ENCODE data around the gene FUCA2. TPM values are rescaled to one million over a fixed set of nuclear protein-coding genes. Genes with fewer than 3 reads are reported as not detected.

Gene FUCA2
- total RNA-seq, 1 experiment from 2014 or later = 15.3 TPM

GRCh38 chr6:143498428-143498827, 13.1 kb downstream of the FUCA2 start:
- no peak overlapping the region for H3K27ac ChIP-seq (ENCODE audit: low read depth, low read length, poor library complexity, severe bottlenecking)
- no peaks in the 10 kb centered on the region for H3K36me3 ChIP-seq (ENCODE audit: insufficient read depth, low read length, poor library complexity, severe bottlenecking)
- POLR2A ChIA-PET (ENCODE audit: low non-redundant PET) = no interaction called here

GRCh38 chr6:143496974-143497373, 14.5 kb downstream of the FUCA2 start:
- no peak for DNase-seq (ENCODE audit: low spot score)
- no peaks in the 10 kb centered on the region for H3K27me3 ChIP-seq (replicated peaks; ENCODE audit: insufficient read depth, low read depth, low read length, poor library complexity)
- BruUV-seq (replicated peaks) = no TSS peak
- TF ChIP-seq, protein P1, sequence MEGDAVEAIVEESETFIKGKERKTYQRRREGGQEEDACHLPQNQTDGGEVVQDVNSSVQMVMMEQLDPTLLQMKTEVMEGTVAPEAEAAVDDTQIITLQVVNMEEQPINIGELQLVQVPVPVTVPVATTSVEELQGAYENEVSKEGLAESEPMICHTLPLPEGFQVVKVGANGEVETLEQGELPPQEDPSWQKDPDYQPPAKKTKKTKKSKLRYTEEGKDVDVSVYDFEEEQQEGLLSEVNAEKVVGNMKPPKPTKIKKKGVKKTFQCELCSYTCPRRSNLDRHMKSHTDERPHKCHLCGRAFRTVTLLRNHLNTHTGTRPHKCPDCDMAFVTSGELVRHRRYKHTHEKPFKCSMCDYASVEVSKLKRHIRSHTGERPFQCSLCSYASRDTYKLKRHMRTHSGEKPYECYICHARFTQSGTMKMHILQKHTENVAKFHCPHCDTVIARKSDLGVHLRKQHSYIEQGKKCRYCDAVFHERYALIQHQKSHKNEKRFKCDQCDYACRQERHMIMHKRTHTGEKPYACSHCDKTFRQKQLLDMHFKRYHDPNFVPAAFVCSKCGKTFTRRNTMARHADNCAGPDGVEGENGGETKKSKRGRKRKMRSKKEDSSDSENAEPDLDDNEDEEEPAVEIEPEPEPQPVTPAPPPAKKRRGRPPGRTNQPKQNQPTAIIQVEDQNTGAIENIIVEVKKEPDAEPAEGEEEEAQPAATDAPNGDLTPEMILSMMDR (conservative IDR thresholded peaks at IDR 0.05; ENCODE audit: low read depth, low read length) = no peak
- TF ChIP-seq EZH2 (IDR thresholded peaks at IDR 0.05; ENCODE audit: borderline replicate concordance, low read depth, low read length, poor library complexity, severe bottlenecking) = no peak
- CTCF ChIA-PET = no interaction called here
- no peaks in the 10 kb centered on the region for H3K36me3 ChIP-seq (ENCODE audit: insufficient read depth, low read length, poor library complexity, severe bottlenecking)
- intact Hi-C loops (cut with micrococcal nuclease; ENCODE audit: unreplicated experiment) = no loop called here
- H3K27ac ChIP-seq (ENCODE audit: low read depth, low read length, poor library complexity, severe bottlenecking) = no peak overlapping the region
- no peaks in the 10 kb centered on the region for H3K9me3 ChIP-seq (ENCODE audit: low read depth, low read length, poor library complexity, severe bottlenecking)
- H3K4me1 ChIP-seq (ENCODE audit: insufficient read depth, low read length, poor library complexity, severe bottlenecking) = no peaks in the 10 kb centered on the region
- POLR2A ChIA-PET (ENCODE audit: low non-redundant PET) = no interaction called here
- H3K4me3 ChIP-seq (ENCODE audit: low read depth, low read length, poor library complexity, severe bottlenecking) = no peak overlapping the region

More at GRCh38 chr6:143498428-143498827, 13.1 kb downstream of the FUCA2 start:
- H3K4me3 ChIP-seq (ENCODE audit: low read depth, low read length, poor library complexity, severe bottlenecking) = no peak overlapping the region
- CTCF ChIA-PET = no interaction called here
- no peaks in the 10 kb centered on the region for H3K27me3 ChIP-seq (replicated peaks; ENCODE audit: insufficient read depth, low read depth, low read length, poor library complexity)
- TF ChIP-seq EZH2 (IDR thresholded peaks at IDR 0.05; ENCODE audit: borderline replicate concordance, low read depth, low read length, poor library complexity, severe bottlenecking) = no peak
- TF ChIP-seq, protein P1 (conservative IDR thresholded peaks at IDR 0.05; ENCODE audit: low read depth, low read length) = no peak
- no TSS peak for BruUV-seq (replicated peaks)
- no peaks in the 10 kb centered on the region for H3K4me1 ChIP-seq (ENCODE audit: insufficient read depth, low read length, poor library complexity, severe bottlenecking)
- DNase-seq (ENCODE audit: low spot score) = no peak
- intact Hi-C loops (cut with micrococcal nuclease; ENCODE audit: unreplicated experiment) = no loop called here
- H3K9me3 ChIP-seq (ENCODE audit: low read depth, low read length, poor library complexity, severe bottlenecking) = no peaks in the 10 kb centered on the region

- H3K9me3 ChIP-seq (ENCODE audit: low read depth, low read length, poor library complexity, severe bottlenecking) = no peaks in the 10 kb centered on the region
- no peaks in the 10 kb centered on the region for H3K4me1 ChIP-seq (ENCODE audit: insufficient read depth, low read length, poor library complexity, severe bottlenecking)
- no peaks in the 10 kb centered on the region for H3K36me3 ChIP-seq (ENCODE audit: insufficient read depth, low read length, poor library complexity, severe bottlenecking)
- BruUV-seq (replicated peaks) = no TSS peak
- no peak overlapping the region for H3K4me3 ChIP-seq (ENCODE audit: low read depth, low read length, poor library complexity, severe bottlenecking)
- POLR2A ChIA-PET (ENCODE audit: low non-redundant PET) = no interaction called here
- CTCF ChIA-PET = no interaction called here
- H3K27me3 ChIP-seq (replicated peaks; ENCODE audit: insufficient read depth, low read depth, low read length, poor library complexity) = no peaks in the 10 kb centered on the region
- TF ChIP-seq EZH2 (IDR thresholded peaks at IDR 0.05; ENCODE audit: borderline replicate concordance, low read depth, low read length, poor library complexity, severe bottlenecking) = no peak
- TF ChIP-seq, protein P1 (conservative IDR thresholded peaks at IDR 0.05; ENCODE audit: low read depth, low read length) = no peak
- intact Hi-C loops (cut with micrococcal nuclease; ENCODE audit: unreplicated experiment) = no loop called here
- no peak for DNase-seq (ENCODE audit: low spot score)
- no peak overlapping the region for H3K27ac ChIP-seq (ENCODE audit: low read depth, low read length, poor library complexity, severe bottlenecking)
These were observed 20.7 kb downstream of the FUCA2 start for GRCh38 chr6:143490775-143491174.
